HG03103 (cell line): ENCODE results near the gene CDKN1C.

ENCODE experiments used
- ATAC-seq: cut with Tn5 transposase; IDR thresholded peaks from one replicate; pipeline ENCODE4 v1.9.1; 2021; ENCODE audit warnings: low read depth; ENCODE audit not compliant: unreplicated experiment

The CDKN1C gene

GRCh38 chr11:2833716-2834502 lies 51.7 kb downstream of the CDKN1C start:
- ATAC-seq: no peak
